Measurements from ENCODE around the gene DTWD2.

DNA sequence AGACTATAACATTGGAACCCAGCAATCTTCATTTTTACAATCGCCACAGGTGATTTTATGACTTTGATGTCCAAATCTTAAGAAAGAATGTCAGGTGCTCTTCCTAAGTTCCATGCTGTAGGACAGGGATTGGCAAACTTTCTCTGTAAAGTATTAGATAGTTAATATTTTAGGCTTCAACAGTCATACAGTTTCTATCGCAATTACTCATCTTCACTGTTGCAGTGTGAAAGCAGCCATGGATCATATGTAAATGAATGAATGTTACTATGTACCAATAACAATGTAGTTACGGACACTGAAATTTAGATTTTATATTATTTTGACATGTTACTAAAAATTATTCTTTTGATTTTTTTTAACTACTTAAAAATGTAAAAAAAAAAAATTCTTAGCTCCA is 169.7 kb downstream of the DTWD2 start:
- no peak for TF ChIP-seq CTCF (IDR thresholded peaks at IDR 0.05)
- TF ChIP-seq POLR2A (IDR thresholded peaks at IDR 0.05) = no peak
